ENCODE measurements around the gene PAPPA. TPM values are rescaled to one million over a fixed set of nuclear protein-coding genes. Genes with fewer than 3 reads are reported as not detected.

Gene PAPPA
- total RNA-seq, 2 experiments from 2014 or later: not detected

DNA sequence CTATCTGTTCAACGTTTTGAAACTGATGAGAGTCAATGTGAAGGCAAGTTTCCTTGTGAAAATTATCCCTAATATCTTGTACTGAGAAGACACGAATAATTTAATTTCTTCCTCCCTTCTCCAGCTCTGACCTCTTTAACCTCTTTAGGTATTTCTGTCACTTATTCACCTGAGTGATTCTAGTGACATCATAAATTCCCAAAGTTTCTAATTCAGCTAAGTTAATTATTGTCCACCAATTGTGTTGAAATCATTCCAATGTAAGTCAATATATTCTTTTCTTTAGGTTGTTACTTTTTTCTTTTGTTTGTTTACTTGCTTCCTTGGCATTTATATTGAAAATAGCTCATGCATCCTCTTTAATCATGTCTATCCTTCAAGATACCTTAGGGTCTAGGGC is 143.8 kb downstream of the PAPPA start:
- ATAC-seq (ENCODE audit: low read depth) (no peak), DNase-seq (no peak)
- Mint-ChIP-seq H3K9me3 (no peaks in the 10 kb centered on the region), H3K4me1 (no peaks in the 10 kb centered on the region), H3K4me3 (no peak overlapping the region), H3K27ac (no peak overlapping the region), H3K27me3 (no peaks in the 10 kb centered on the region), H3K36me3 (no peaks in the 10 kb centered on the region)
- POLR2A ChIA-PET: no interaction called here

DNA sequence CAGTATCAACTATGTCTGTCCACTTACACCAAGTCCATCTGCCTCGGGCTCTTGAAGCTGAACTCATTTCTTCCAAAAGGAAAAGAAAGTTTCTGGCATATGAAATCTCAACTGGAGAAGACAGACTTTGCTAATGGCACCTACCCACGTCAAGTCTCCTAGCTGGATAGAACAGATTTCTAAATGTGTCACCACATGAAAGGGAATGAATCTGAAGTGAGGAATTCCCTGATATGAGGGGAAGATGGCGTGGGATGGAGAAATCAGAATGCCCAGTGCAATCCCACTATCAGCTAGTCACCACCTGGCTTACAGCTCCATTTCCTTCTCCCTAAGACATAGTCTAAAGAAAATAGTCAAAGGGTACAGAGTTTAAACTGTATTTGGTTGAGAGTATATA is 144.7 kb downstream of the PAPPA start:
- no peaks in the 10 kb centered on the region for H3K27me3 Mint-ChIP-seq
- POLR2A ChIA-PET: no interaction called here
- H3K4me1 Mint-ChIP-seq: no peaks in the 10 kb centered on the region
- H3K4me3 Mint-ChIP-seq: no peak overlapping the region
- no peak overlapping the region for H3K27ac Mint-ChIP-seq
- peaks cover 2% of the 10 kb centered on the region for H3K9me3 Mint-ChIP-seq
- DNase-seq (no peak), ATAC-seq (ENCODE audit: low read depth) (no peak)
- no peaks in the 10 kb centered on the region for H3K36me3 Mint-ChIP-seq

DNA sequence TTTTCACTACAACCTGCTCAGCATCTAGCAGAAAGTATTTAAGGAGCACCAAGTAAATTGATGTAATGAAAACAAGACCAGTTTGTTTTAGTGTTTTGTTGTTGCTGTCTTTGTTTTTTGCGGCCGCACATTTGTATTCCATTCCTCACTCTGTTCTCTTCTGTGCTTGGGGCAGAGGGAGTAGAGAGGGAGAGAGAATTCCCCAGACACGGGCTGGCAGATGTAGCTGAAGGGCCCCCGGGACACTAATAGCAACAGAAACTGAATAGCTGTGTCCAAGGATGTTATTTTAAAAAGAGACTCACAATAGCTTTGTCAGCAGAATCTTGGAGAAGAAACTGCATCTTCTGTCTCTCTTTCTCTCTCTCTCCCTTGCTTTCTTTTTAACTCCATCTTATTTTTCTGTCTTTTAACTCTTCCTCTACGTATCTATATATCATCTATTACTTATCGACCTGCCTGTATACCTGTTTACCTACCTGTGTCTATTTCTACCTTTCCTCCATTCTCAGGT is 145.3 kb downstream of the PAPPA start:
- Mint-ChIP-seq H3K27ac (no peak overlapping the region), H3K27me3 (no peaks in the 10 kb centered on the region), H3K4me3 (no peak overlapping the region), H3K36me3 (no peaks in the 10 kb centered on the region), H3K9me3 (peaks cover 2% of the 10 kb centered on the region), H3K4me1 (no peaks in the 10 kb centered on the region)
- ATAC-seq (ENCODE audit: low read depth) (no peak), DNase-seq (no peak)
- POLR2A ChIA-PET: no interaction called here

DNA sequence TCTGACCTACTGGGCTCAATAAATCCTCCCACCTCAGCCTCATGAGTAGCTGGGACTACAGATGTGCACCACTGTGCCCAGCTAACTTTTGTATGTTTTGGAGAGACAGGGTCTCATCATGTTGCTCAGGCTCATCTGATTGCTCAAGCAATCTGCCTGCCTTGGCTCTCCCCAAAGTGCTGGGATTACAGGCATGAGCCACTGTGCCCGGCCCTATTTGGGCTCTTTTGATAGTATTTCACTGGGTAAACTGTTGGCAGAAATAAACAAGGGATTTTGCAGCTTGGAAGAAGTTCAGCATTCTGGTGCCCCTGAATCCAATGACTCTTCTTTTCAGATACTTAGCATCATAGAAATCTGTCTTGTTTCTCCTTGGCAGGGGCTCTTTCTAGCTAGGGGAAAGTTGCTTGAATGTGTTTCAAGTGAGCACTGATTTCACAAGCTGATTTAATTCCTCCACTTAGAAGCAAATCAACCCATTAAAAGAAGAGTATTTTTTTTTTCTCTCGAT is 146.8 kb downstream of the PAPPA start:
- no peak overlapping the region for H3K27ac Mint-ChIP-seq
- H3K4me3 Mint-ChIP-seq: no peak overlapping the region
- no peaks in the 10 kb centered on the region for H3K27me3 Mint-ChIP-seq
- H3K4me1 Mint-ChIP-seq: no peaks in the 10 kb centered on the region
- peaks cover 2% of the 10 kb centered on the region for H3K9me3 Mint-ChIP-seq
- POLR2A ChIA-PET: no interaction called here
- DNase-seq: no peak
- H3K36me3 Mint-ChIP-seq: no peaks in the 10 kb centered on the region
- ATAC-seq (ENCODE audit: low read depth): no peak

DNA sequence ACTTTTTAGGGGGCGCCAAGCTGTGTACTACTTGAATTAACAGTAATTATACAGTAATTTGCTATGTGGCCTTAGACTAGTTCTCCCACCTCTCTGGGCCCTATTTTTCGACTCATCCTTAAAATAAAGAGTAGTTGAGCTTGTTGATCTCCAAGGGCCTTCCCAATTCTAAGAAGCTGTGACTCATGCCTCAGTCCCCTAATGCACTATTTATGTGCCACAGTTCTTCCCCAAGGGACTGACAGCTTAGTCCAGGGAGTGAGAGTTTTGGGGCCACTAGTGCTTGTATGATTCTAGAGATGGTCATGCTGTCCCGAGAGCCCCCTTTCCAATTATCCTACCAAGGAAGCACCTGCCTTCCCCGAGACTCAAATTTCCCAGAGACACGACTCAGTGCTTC is 149.7 kb downstream of the PAPPA start:
- no peaks in the 10 kb centered on the region for H3K36me3 Mint-ChIP-seq
- DNase-seq: no peak
- no peak overlapping the region for H3K27ac Mint-ChIP-seq
- no peaks in the 10 kb centered on the region for H3K27me3 Mint-ChIP-seq
- peaks cover 2% of the 10 kb centered on the region for H3K9me3 Mint-ChIP-seq
- H3K4me3 Mint-ChIP-seq: no peak overlapping the region
- ATAC-seq (ENCODE audit: low read depth): no peak
- POLR2A ChIA-PET: no interaction called here
- no peaks in the 10 kb centered on the region for H3K4me1 Mint-ChIP-seq

DNA sequence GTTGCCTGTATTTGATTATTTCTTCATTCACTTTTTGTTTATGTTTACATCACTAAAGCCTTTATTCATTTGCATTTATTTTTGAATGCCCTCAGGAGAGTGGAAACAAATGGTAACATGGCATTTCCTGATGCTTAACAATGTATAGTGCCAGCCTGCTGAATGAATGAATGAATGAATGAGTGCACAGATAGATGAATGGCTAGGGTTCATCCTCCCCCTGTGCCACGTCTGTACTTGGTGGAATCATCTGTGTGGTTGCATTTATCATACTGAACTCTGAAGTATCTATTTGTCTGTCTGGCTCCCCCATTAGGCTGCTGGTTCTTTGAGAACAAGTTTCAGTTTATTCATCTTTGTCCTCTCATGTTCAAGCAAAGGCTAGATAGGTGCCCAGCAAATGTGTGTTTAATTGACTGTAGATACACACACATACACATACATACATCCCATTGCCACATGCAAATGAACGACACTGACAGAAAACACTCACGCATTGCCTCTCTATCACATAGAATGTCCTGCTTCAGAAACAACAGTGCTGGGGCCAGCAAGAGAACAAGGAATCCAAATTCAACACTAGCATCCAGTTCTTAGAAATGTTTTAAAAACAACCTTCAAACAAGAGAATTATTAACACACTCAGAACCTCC is 150.4 kb downstream of the PAPPA start:
- ATAC-seq (ENCODE audit: low read depth) (no peak), DNase-seq (no peak)
- H3K4me3 Mint-ChIP-seq: no peak overlapping the region
- no peaks in the 10 kb centered on the region for H3K27me3 Mint-ChIP-seq
- POLR2A ChIA-PET: no interaction called here
- H3K4me1 Mint-ChIP-seq: no peaks in the 10 kb centered on the region
- peaks cover 2% of the 10 kb centered on the region for H3K9me3 Mint-ChIP-seq
- H3K27ac Mint-ChIP-seq: no peak overlapping the region
- H3K36me3 Mint-ChIP-seq: no peaks in the 10 kb centered on the region

DNA sequence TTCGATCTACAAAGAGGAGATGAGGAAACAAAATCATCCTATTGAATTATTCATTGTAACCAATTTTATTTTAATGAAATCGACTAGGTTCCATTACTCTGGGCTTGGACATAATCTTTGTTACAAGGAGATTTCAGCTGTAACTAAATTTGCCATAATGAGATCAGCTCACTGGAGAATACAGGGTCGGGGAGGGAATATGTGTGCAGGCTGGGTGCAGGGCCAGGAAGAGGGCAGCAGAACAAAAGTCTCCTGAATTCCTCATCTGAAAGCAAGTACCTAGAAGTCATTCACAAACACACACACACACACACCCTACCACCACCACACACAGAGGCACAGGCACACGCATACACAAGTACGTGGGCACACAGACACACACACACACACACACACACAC is 151.2 kb downstream of the PAPPA start:
- POLR2A ChIA-PET: no interaction called here
- H3K36me3 Mint-ChIP-seq: no peaks in the 10 kb centered on the region
- H3K4me3 Mint-ChIP-seq: no peak overlapping the region
- ATAC-seq (ENCODE audit: low read depth) (no peak), DNase-seq (no peak)
- H3K27ac Mint-ChIP-seq: no peak overlapping the region
- H3K4me1 Mint-ChIP-seq: no peaks in the 10 kb centered on the region
- peaks cover 2% of the 10 kb centered on the region for H3K9me3 Mint-ChIP-seq
- H3K27me3 Mint-ChIP-seq: no peaks in the 10 kb centered on the region

DNA sequence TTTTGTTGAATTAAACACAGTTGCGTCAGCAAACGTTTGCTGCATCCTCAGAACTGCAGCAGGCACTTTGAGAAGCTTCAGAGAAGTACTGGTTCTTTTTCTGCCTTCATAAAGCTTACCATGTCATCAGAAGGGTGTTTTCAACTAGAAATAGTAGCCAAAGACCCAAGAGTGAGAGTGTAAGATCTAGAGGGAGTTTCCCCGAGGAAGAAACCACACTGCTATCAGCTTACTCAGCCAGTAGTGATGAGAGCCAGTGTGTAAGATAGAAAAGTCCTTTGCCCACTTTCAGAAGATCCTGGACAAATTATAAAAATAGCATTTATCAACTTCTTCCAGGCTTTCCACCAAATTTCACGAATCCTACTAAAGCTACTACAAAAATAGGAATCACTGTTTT is 154.5 kb downstream of the PAPPA start:
- Mint-ChIP-seq H3K27ac (no peak overlapping the region), H3K36me3 (no peaks in the 10 kb centered on the region)
- no peak for ATAC-seq (ENCODE audit: low read depth)

DNA sequence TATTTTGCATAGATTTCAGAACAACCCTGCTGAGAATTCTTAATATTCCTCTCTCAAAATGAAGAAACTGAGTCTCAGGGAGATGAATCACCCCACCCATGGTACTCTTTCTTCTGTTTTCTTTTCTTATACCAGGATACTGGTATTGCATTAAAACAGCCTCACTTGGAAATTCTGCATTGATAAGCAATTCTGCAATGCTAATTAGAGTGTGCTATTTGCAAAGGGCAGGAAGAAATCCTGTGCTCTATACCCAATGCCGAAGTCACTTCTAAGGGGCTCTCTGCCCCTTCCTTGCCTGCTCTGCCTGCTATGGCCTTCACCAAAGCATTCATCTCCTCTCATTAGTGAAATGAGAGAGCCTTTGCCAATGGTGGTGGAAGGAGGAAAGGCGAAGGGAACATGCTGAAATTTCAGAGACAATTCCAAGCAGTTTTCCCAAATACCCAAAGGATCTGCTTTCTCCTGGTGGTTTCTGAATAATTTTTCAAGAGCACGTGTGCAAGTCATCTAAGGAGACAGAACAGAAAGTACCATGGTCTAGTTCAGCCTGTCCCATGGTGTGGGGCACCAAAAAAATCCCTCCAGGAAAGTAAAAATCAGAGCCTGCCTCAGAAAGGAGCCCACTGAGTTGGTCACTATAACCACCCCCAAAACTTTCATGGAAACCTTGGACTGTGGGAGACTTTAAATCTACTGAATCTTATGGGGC is 156.5 kb downstream of the PAPPA start:
- peaks cover 2% of the 10 kb centered on the region for H3K9me3 Mint-ChIP-seq
- no peaks in the 10 kb centered on the region for H3K4me1 Mint-ChIP-seq
- no peaks in the 10 kb centered on the region for H3K36me3 Mint-ChIP-seq
- POLR2A ChIA-PET: no interaction called here
- H3K27me3 Mint-ChIP-seq: peaks cover 8% of the 10 kb centered on the region
- ATAC-seq (ENCODE audit: low read depth) (no peak), DNase-seq (no peak)
- H3K4me3 Mint-ChIP-seq: no peak overlapping the region
- no peak overlapping the region for H3K27ac Mint-ChIP-seq

More for the DNA sequence above, 154.5 kb downstream of the PAPPA start:
- no peaks in the 10 kb centered on the region for H3K4me1 Mint-ChIP-seq
- no peak for DNase-seq
- no peaks in the 10 kb centered on the region for H3K9me3 Mint-ChIP-seq
- H3K4me3 Mint-ChIP-seq: no peak overlapping the region
- peaks cover 6% of the 10 kb centered on the region for H3K27me3 Mint-ChIP-seq
- POLR2A ChIA-PET: no interaction called here

DNA sequence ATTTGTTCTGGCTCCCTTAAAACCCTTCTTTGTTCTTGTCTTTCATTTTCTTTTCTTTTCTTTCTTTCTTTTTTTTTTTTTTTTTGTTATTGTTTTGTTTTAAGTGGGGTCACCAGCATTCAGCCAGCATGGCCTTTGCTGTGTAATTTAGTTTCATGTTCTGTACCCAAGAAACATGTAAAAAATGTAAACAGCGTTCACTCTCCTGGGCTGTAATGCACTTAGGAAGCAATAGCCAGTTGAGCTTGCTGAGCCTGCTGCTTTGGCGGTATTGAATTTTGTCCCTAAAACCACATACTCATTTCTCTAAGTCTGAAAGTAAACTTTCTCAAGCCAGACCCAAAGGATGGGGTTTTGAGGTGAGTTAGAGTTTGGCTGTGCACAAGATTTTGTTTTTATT is 158.6 kb downstream of the PAPPA start:
- H3K9me3 Mint-ChIP-seq: peaks cover 2% of the 10 kb centered on the region
- no peaks in the 10 kb centered on the region for H3K36me3 Mint-ChIP-seq
- POLR2A ChIA-PET: no interaction called here
- no peaks in the 10 kb centered on the region for H3K4me1 Mint-ChIP-seq
- no peak overlapping the region for H3K4me3 Mint-ChIP-seq
- ATAC-seq (ENCODE audit: low read depth) (no peak), DNase-seq (no peak)
- H3K27me3 Mint-ChIP-seq: peaks cover 8% of the 10 kb centered on the region
- H3K27ac Mint-ChIP-seq: no peak overlapping the region

DNA sequence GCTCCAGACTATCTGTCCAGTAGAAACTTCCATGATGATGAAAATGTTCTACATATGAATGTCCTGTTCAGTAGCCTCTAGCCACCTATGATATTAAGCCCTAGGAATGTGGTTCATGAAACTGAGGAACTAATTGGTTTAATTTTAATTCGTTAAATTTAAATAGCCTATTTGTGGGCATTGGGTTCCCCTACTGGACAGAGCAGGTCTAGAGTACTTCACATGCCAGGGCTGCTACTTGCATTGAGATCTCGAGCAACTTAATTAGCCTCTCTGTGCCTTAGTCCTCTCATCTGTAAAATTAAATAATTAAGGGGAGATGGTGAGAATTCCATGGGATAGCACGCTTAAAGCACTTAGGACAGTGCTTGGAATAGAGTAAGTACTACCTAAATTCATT is 160.0 kb downstream of the PAPPA start:
- no peak overlapping the region for H3K4me3 Mint-ChIP-seq
- no peak for DNase-seq
- H3K36me3 Mint-ChIP-seq: no peaks in the 10 kb centered on the region
- peaks cover 8% of the 10 kb centered on the region for H3K27me3 Mint-ChIP-seq
- H3K9me3 Mint-ChIP-seq: peaks cover 2% of the 10 kb centered on the region
- ATAC-seq (ENCODE audit: low read depth): no peak
- H3K4me1 Mint-ChIP-seq: no peaks in the 10 kb centered on the region
- POLR2A ChIA-PET: no interaction called here
- H3K27ac Mint-ChIP-seq: no peak overlapping the region

DNA sequence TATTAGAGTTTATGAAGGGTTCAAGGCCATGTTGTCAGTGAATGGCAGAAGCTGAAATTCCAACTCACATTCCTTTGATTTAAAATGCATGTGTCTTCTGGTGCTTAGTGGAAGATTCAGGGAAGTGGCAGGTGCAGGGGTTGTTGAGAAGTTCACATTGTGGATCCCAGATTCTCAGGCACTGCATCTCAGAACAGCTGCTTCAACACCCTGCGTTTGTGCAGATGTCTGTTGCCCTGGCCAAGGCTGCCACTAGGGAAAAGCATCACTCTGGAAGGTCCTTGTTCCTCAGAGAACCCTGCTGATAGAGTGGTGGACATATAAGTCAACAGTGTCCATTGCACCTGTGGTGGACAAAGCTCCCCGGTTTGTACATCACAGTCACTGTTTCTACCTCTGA is 162.7 kb downstream of the PAPPA start:
- H3K4me1 Mint-ChIP-seq: no peaks in the 10 kb centered on the region
- H3K27me3 Mint-ChIP-seq: peaks cover 2% of the 10 kb centered on the region
- no peaks in the 10 kb centered on the region for H3K36me3 Mint-ChIP-seq
- DNase-seq: no peak
- POLR2A ChIA-PET: no interaction called here
- H3K4me3 Mint-ChIP-seq: no peak overlapping the region
- no peak overlapping the region for H3K27ac Mint-ChIP-seq
- no peak for ATAC-seq (ENCODE audit: low read depth)
- H3K9me3 Mint-ChIP-seq: peaks cover 2% of the 10 kb centered on the region

DNA sequence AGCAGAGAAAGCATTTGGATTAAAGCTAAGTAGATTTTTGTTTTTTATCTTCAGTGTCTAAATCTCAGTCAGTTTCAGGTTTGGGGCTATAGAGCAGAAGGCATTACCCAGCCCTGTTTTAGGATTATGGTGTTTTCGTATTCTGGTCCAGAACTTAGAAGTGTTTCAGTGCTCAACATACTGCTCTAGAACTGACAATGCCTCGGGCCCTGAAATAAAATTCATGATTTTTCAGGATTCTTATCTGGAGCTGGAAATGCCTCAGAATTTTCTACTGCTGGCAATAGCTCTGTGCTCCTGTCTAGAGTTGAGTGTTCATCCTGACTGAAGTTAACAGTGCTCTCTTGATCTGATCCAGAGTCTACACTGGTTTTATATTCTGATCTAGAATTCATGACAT is 163.9 kb downstream of the PAPPA start:
- no peak for DNase-seq
- Mint-ChIP-seq H3K36me3 (no peaks in the 10 kb centered on the region), H3K4me3 (no peak overlapping the region), H3K9me3 (peaks cover 2% of the 10 kb centered on the region), H3K4me1 (no peaks in the 10 kb centered on the region), H3K27me3 (peaks cover 2% of the 10 kb centered on the region), H3K27ac (no peak overlapping the region)
- ATAC-seq (ENCODE audit: low read depth): no peak
- POLR2A ChIA-PET: no interaction called here
